ENCODE measurements around the gene IQGAP1. TPM values are rescaled to one million over a fixed set of nuclear protein-coding genes. Genes with fewer than 3 reads are reported as not detected.
"Not testable (repeated sequence)": the region's sequence is repeated elsewhere in the genome, so short reads cannot be mapped to it uniquely, and the experiment has no call there.

IQGAP1 gene
- total RNA-seq, 4 donors from 2014 or later = 238 to 358 (median 282) TPM

GRCh38 chr15:90411176-90411575 is 23.1 kb downstream of the IQGAP1 start:
- H3K9me3 ChIP-seq = no peaks in the 10 kb centered on the region
- H3K4me1 ChIP-seq = peaks cover 5 to 75% (median 47%) of the 10 kb centered on the region in 4 donors
- H3K4me3 ChIP-seq = no peak overlapping the region
- H3K36me3 ChIP-seq = peaks cover 0 to 4% (median 0%) of the 10 kb centered on the region in 3 donors
- no peaks in the 10 kb centered on the region for H3K27me3 ChIP-seq
- TF ChIP-seq EP300 (IDR thresholded peaks at IDR 0.05) (no peak), CTCF (IDR thresholded peaks at IDR 0.05) (no peak), POLR2A (IDR thresholded peaks at IDR 0.05) (no peak)
- WGBS, 2 donors = 78 to 88% methylated on average over 2 of the region's 2 CpGs
- DNase-seq (ENCODE audit: low spot score in 2 of 2) = no peak
- H3K27ac ChIP-seq = peak overlapping the region in 1 of 4 donors; percentile 28

- WGBS, 2 donors = 38 to 40% methylated on average over 3 of the region's 3 CpGs
- peak in 1 of 2 donors; percentile 45 for DNase-seq (ENCODE audit: low spot score in 2 of 2)
- H3K4me1 ChIP-seq = peaks cover 3 to 61% (median 39%) of the 10 kb centered on the region in 4 donors
These were observed 24.5 kb downstream of the IQGAP1 start for GRCh38 chr15:90412356-90413194.

GRCh38 chr15:90413411-90414379 is 25.7 kb downstream of the IQGAP1 start:
- 67 to 70% methylated on average over 10 of the region's 10 CpGs for WGBS, 2 donors
- Histone ChIP-seq H3K27ac (peak overlapping the region in 3 of 4 donors; percentile 4 to 69 (median 50)), H3K36me3 (peaks cover 0 to 4% (median 0%) of the 10 kb centered on the region in 3 donors), H3K9me3 (no peaks in the 10 kb centered on the region), H3K27me3 (no peaks in the 10 kb centered on the region), H3K4me1 (peaks cover 0 to 58% (median 32%) of the 10 kb centered on the region in 4 donors), H3K4me3 (no peak overlapping the region)
- TF ChIP-seq POLR2A (IDR thresholded peaks at IDR 0.05) (no peak), CTCF (IDR thresholded peaks at IDR 0.05) (no peak), EP300 (IDR thresholded peaks at IDR 0.05) (no peak)
- no peak for DNase-seq (ENCODE audit: low spot score in 2 of 2)

More at GRCh38 chr15:90412356-90413194, 24.5 kb downstream of the IQGAP1 start:
- no peaks in the 10 kb centered on the region for H3K27me3 ChIP-seq
- TF ChIP-seq EP300 (IDR thresholded peaks at IDR 0.05) (peak in 1 of 2 donors; percentile 75), POLR2A (IDR thresholded peaks at IDR 0.05) (no peak)
- H3K9me3 ChIP-seq = no peaks in the 10 kb centered on the region
- H3K27ac ChIP-seq = peak overlapping the region in 2 of 4 donors; percentile 50 to 63
- peaks cover 0 to 4% (median 0%) of the 10 kb centered on the region in 3 donors for H3K36me3 ChIP-seq
- no peak overlapping the region for H3K4me3 ChIP-seq

- no peak for TF ChIP-seq CTCF (IDR thresholded peaks at IDR 0.05)
- no peak for TF ChIP-seq POLR2A (IDR thresholded peaks at IDR 0.05)
- no peak for TF ChIP-seq EP300 (IDR thresholded peaks at IDR 0.05)
- H3K9me3 ChIP-seq = no peaks in the 10 kb centered on the region
- H3K4me3 ChIP-seq = no peak overlapping the region
- H3K36me3 ChIP-seq = peaks cover 0 to 2% (median 0%) of the 10 kb centered on the region in 3 donors
- 64 to 68% methylated on average over 9 of the region's 9 CpGs for WGBS, 2 donors
- DNase-seq (ENCODE audit: low spot score in 2 of 2) = no peak
- H3K27ac ChIP-seq = peak overlapping the region in 2 of 4 donors; percentile 50 to 69
- no peaks in the 10 kb centered on the region for H3K27me3 ChIP-seq
- H3K4me1 ChIP-seq = peaks cover 0 to 64% (median 37%) of the 10 kb centered on the region in 4 donors
These were observed 26.5 kb downstream of the IQGAP1 start for GRCh38 chr15:90414408-90415028.

- WGBS, 2 donors = 94 to 97% methylated on average over 5 of the region's 5 CpGs
- H3K4me1 ChIP-seq = peaks cover 0 to 77% (median 52%) of the 10 kb centered on the region in 4 donors
- H3K9me3 ChIP-seq; H3K27ac ChIP-seq; DNase-seq (ENCODE audit: low spot score in 2 of 2); H3K27me3 ChIP-seq; H3K4me3 ChIP-seq; H3K36me3 ChIP-seq: not testable (repeated sequence)
These were observed 28.0 kb downstream of the IQGAP1 start for GRCh38 chr15:90416052-90416451.
